Measurements from ENCODE around the gene SECISBP2.

GRCh38 chr9:89361031-89361430, 42.7 kb downstream of the SECISBP2 start:
- no peak for TF ChIP-seq JUND (IDR thresholded peaks at IDR 0.05)
- TF ChIP-seq CTCF (IDR thresholded peaks at IDR 0.05): no peak
- TF ChIP-seq MXI1 (IDR thresholded peaks at IDR 0.05; ENCODE audit: low read depth, low read length): no peak
- TF ChIP-seq RCOR1 (IDR thresholded peaks at IDR 0.05; ENCODE audit: low read length): no peak
- no peak for TF ChIP-seq PBX3 (IDR thresholded peaks at IDR 0.05)
- no peak for TF ChIP-seq YY1 (IDR thresholded peaks at IDR 0.05; ENCODE audit: low read depth)
- no peak for TF ChIP-seq USF2 (IDR thresholded peaks at IDR 0.05; ENCODE audit: borderline replicate concordance, low read depth, low read length)
